GM13977 (cell line): ENCODE measurements around the gene NBAS.

Experiments
- DNase-seq: peaks from one replicate; pipeline ENCODE4 v3.0.0; 2012; ENCODE audit warnings: low spot score
- CTCF ChIP-seq: IDR thresholded peaks from 2 replicates; pipeline ENCODE4 v1.5.1; 2012; ENCODE audit warnings: mild to moderate bottlenecking, control low read depth; ENCODE audit not compliant: insufficient read depth; ENCODE audit errors: extremely low read depth, missing control alignments
- in situ Hi-C: fragments of 300-500 bp; cut with MboI; formaldehyde crosslinking; loops from one replicate; pipeline ENCODE4 v1.12.0; 2022; ENCODE audit warnings: low sequenced_read_pairs, low pct_unique_long_range_greater_than_20kb, mixed read lengths, inconsistent platforms; ENCODE audit not compliant: unreplicated experiment

The NBAS gene

DNA sequence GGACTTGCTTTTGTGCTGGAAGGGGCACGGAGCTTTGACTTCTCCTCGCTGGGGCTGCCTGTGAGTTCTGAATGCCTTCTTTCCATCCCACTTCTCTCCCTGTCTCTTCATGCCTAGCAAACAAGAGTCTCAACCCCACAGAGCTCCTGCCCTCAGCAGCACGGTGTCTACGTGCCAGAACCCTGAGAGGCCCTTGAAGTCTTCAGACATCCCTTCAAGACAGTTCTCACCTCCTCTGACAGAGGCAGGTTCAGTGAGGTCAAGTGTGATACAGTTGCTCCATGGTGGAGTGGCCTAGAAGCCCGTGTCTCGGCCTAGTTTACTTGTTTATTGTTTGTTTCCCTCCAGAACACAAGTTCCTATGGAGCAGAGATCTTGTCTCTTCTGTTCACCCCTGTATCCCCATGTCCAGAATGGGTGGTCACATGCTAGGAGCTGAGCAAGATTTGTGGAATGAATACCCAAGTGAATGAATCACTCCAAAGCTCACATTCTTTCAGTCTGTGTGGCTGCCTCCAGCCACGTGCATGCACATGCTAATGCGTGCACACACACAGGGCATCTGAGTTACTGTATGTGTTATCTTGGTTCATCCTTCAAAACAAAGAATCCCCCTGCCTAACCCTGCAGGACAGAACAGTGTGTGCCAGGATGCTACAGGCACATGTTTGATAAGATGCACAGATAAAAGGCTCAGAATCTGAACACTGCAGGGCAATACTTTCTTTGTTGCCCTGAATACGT is 391.6 kb downstream of the NBAS start:
- TF ChIP-seq CTCF, result no peak
- in situ Hi-C loops, result no loop called here
- no peak for DNase-seq

- in situ Hi-C loops, result no loop called here
- DNase-seq, result no peak
- TF ChIP-seq CTCF, result no peak
Measured at GRCh38 chr2:15168116-15168515, 393.0 kb downstream of the NBAS start.

DNA sequence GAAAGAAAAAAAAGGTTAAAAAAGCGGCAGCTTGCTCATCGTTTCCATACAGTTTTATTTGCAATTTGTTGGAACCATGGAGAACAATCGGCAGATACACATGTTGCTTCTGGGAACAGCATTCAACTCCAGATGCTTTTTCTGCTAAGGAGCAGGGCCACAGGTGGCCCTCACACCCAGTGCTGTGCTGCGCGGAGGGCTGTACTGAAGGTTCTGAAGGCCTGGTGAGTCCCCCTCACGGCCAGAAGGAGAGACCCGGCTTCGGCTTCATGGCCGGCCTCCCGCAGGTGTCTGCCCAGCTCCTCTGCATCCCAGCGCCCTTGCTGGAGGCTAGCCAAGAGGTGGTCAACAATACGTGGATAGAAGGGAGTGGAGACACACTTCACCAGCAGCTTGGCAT is 394.3 kb downstream of the NBAS start:
- DNase-seq, result no peak
- in situ Hi-C loops, result no loop called here
- no peak for TF ChIP-seq CTCF

DNA sequence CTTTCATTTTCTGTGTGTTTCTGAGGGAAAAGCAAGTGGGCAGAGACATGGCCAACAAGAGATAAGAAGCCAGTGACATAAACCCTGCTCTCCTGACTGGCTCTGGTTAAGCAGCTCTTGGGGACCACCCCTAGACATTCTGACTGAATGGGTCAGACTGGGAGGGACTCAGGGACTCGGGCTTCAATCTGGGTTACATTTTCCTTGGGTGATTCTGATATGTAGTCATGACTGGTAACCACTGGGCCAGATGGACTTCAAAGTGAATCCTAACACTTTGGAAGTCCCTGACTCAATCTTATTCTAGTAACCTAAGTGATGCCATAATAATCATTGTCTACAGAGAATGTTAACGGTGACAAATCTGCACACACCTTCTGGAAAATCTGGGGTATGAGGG is 397.8 kb downstream of the NBAS start:
- in situ Hi-C loops, result no loop called here
- DNase-seq, result no peak
- TF ChIP-seq CTCF, result no peak

- in situ Hi-C loops, result no loop called here
- TF ChIP-seq CTCF, result no peak
- DNase-seq, result no peak
Measured at GRCh38 chr2:15162620-15163019, 398.5 kb downstream of the NBAS start.

DNA sequence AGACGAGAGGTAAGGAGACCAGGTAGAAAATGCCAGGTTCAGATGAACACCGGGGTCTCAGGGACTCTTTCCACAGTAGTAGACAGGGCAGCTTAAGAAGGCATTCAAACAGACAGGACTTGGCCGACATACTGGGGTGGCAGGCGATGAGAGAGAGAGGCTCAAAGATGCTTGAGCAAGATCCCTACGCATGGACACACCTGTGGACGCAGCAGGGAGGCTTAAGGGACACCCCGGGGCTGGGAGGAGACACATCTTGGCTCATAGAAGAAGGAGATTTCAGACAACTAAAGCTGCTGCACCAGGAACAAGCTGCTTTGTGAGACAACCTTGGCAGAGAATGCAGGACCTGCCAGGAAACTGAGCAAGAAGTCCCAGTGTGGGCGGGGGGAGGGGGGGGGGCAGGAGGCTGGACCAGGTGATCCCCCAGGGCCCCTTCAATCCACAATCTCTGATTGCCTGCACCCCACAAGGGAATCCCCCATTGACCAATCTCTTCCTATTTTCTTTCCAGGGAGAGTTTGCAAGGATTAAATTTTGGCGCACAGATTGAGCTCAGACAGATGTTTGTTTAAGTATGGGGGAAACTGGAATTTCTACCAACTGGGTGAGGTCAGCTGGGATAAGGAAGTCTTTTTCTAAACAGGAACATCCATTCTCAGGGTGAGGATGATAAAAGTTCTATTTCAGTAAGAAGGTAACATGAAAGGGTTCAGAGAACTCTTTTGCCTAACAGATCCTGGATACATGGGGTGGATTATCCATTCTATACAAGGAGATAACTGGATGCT is 400.7 kb downstream of the NBAS start:
- DNase-seq, result no peak
- TF ChIP-seq CTCF, result no peak
- in situ Hi-C loops, result no loop called here
